ENCODE results near the gene AANAT. TPM values are rescaled to one million over a fixed set of nuclear protein-coding genes. Genes with fewer than 3 reads are reported as not detected.

The AANAT gene
- total and polyA plus RNA-seq, 4 donors = 0.10 to 0.31 TPM; not detected in 2

GRCh38 chr17:76492989-76493501, 25.6 kb downstream of the AANAT start:
- peak; percentile 65 to 75 (median 68) for DNase-seq
- 5 to 11% methylated on average over 15 of the region's 15 CpGs for WGBS, 2 donors

DNA sequence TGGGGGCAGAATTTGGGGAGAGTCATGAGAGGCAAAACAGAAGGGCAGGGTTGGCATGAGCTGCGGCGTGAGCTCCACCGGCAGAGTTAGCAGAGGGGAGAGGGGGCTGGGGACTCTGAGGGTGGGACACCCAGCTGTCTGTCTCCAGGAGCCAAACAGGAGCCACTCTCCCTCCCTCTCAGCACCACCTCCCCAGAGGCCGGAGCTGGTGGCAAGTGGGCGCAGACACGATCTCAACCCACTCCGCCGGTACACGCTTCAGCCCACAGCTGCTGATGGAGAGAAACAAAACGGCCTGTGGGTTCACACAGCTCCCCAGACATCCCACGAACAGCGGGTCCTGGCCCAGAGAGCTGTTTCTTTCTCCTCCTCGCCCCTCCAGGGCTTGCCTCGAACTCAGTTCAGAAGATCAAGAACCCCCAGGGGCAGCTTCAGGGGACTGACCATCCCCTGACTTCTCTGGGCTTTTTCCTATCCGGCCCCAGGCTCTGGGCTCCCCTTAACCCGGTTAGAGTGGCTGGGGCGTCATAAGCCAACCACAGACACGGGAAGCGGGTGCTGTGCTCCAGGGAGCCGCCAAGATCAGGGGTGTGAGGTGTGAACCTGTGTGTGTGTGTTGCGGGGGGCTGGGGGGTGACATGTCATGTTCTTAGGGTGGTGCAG, 26.2 kb downstream of the AANAT start:
- peak overlapping the region; percentile 25 to 92 for H3K27ac ChIP-seq (ENCODE audit: low read depth in 1 of 2, low read length in 1 of 2)
- H3K27me3 ChIP-seq (ENCODE audit: control insufficient read depth in 3 of 3, insufficient read depth in 3 of 3, low read length in 2 of 3) = no peaks in the 10 kb centered on the region
- peaks cover 0 to 2% (median 0%) of the 10 kb centered on the region in 4 donors for H3K36me3 ChIP-seq (ENCODE audit: control insufficient read depth in 4 of 4, insufficient read depth in 4 of 4, low read length in 4 of 4)
- peak overlapping the region in 1 of 2 donors; percentile 12 for H3K9ac ChIP-seq (ENCODE audit: insufficient read depth in 1 of 2, low read length in 2 of 2)
- H3K4me3 ChIP-seq = no peak overlapping the region
- TF ChIP-seq, protein P1, sequence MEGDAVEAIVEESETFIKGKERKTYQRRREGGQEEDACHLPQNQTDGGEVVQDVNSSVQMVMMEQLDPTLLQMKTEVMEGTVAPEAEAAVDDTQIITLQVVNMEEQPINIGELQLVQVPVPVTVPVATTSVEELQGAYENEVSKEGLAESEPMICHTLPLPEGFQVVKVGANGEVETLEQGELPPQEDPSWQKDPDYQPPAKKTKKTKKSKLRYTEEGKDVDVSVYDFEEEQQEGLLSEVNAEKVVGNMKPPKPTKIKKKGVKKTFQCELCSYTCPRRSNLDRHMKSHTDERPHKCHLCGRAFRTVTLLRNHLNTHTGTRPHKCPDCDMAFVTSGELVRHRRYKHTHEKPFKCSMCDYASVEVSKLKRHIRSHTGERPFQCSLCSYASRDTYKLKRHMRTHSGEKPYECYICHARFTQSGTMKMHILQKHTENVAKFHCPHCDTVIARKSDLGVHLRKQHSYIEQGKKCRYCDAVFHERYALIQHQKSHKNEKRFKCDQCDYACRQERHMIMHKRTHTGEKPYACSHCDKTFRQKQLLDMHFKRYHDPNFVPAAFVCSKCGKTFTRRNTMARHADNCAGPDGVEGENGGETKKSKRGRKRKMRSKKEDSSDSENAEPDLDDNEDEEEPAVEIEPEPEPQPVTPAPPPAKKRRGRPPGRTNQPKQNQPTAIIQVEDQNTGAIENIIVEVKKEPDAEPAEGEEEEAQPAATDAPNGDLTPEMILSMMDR (IDR thresholded peaks at IDR 0.05; ENCODE audit: control extremely low read depth, extremely low read depth) = no peak
- H3K9me3 ChIP-seq (ENCODE audit: control insufficient read depth in 4 of 4, insufficient read depth in 3 of 4, low read length in 3 of 4) = no peaks in the 10 kb centered on the region
- ATAC-seq (ENCODE audit: insufficient read depth, low FRiP score) = no peak
- H3K4me1 ChIP-seq (ENCODE audit: control insufficient read depth in 5 of 5, insufficient read depth in 5 of 5, low read length in 5 of 5) = peaks cover 0 to 46% (median 26%) of the 10 kb centered on the region in 5 donors
- DNase-seq = no peak
- WGBS, 2 donors = 43 to 54% methylated on average over 21 of the region's 21 CpGs

More at GRCh38 chr17:76492989-76493501, 25.6 kb downstream of the AANAT start:
- Histone ChIP-seq H3K4me1 (ENCODE audit: control insufficient read depth in 5 of 5, insufficient read depth in 5 of 5, low read length in 5 of 5) (peaks cover 0 to 41% (median 20%) of the 10 kb centered on the region in 5 donors), H3K9me3 (ENCODE audit: control insufficient read depth in 4 of 4, insufficient read depth in 3 of 4, low read length in 3 of 4) (no peaks in the 10 kb centered on the region), H3K9ac (ENCODE audit: insufficient read depth in 1 of 2, low read length in 2 of 2) (peak overlapping the region; percentile 12 to 38), H3K36me3 (ENCODE audit: control insufficient read depth in 4 of 4, insufficient read depth in 4 of 4, low read length in 4 of 4) (peaks cover 0 to 2% (median 0%) of the 10 kb centered on the region in 4 donors), H3K27me3 (ENCODE audit: control insufficient read depth in 3 of 3, insufficient read depth in 3 of 3, low read length in 2 of 3) (no peaks in the 10 kb centered on the region), H3K4me3 (no peak overlapping the region), H3K27ac (ENCODE audit: low read depth in 1 of 2, low read length in 1 of 2) (peak overlapping the region; percentile 37 to 92)
- TF ChIP-seq, protein P1 (IDR thresholded peaks at IDR 0.05; ENCODE audit: control extremely low read depth, extremely low read depth) = no peak
- ATAC-seq (ENCODE audit: insufficient read depth, low FRiP score) = peak; percentile 58

- Histone ChIP-seq H3K9ac (ENCODE audit: insufficient read depth in 1 of 2, low read length in 2 of 2) (no peak overlapping the region), H3K4me3 (no peak overlapping the region), H3K36me3 (ENCODE audit: control insufficient read depth in 4 of 4, insufficient read depth in 4 of 4, low read length in 4 of 4) (peaks cover 0 to 2% (median 0%) of the 10 kb centered on the region in 4 donors), H3K27ac (ENCODE audit: low read depth in 1 of 2, low read length in 1 of 2) (no peak overlapping the region), H3K27me3 (ENCODE audit: control insufficient read depth in 3 of 3, insufficient read depth in 3 of 3, low read length in 2 of 3) (no peaks in the 10 kb centered on the region), H3K9me3 (ENCODE audit: control insufficient read depth in 4 of 4, insufficient read depth in 3 of 4, low read length in 3 of 4) (no peaks in the 10 kb centered on the region), H3K4me1 (ENCODE audit: control insufficient read depth in 5 of 5, insufficient read depth in 5 of 5, low read length in 5 of 5) (peaks cover 0 to 57% (median 28%) of the 10 kb centered on the region in 5 donors)
- TF ChIP-seq, protein P1 (IDR thresholded peaks at IDR 0.05; ENCODE audit: control extremely low read depth, extremely low read depth) = no peak
- 85 to 93% methylated on average over 16 of the region's 16 CpGs for whole genome bisulfite sequencing, 2 donors
- no peak for DNase-seq
- no peak for ATAC-seq (ENCODE audit: insufficient read depth, low FRiP score)
These were observed 28.4 kb downstream of the AANAT start for GRCh38 chr17:76495663-76496400.

Data from lung (tissue), 12 donors.